A673 (cell line): Measurements from ENCODE around the gene CD1C.

Experiments
- CTCF ChIP-seq: fragments of 300-800, 200-600 bp; sonication (generic); conservative IDR thresholded peaks from 2 replicates; pipeline ENCODE4 v1.5.1; 2017; ENCODE audit warnings: low read depth, mild to moderate bottlenecking, antibody characterized with exemption, low read length, moderate library complexity, mixed read lengths
- EZH2 ChIP-seq: fragments of 200-600 bp; sonication (generic); IDR thresholded peaks from 2 replicates; pipeline ENCODE4 v1.6.1; 2017; ENCODE audit warnings: borderline replicate concordance, low read depth, mild to moderate bottlenecking, mixed read lengths, antibody characterized with exemption, low read length; ENCODE audit not compliant: poor library complexity, severe bottlenecking

GRCh38 chr1:158274797-158275196 is 14.9 kb upstream of the CD1C start:
- TF ChIP-seq CTCF (no peak), EZH2 (no peak)
